DOHH2 (cell line): ENCODE results near the gene CAB39L.

ENCODE experiments used
- EZH2phosphoT487 ChIP-seq: fragments of 200-600 bp; sonication (generic); IDR thresholded peaks from 2 replicates; pipeline ENCODE4 v1.6.1; 2017; ENCODE audit warnings: borderline replicate concordance, mild to moderate bottlenecking, antibody characterized with exemption, low read length, moderate library complexity, mixed read lengths
- TF ChIP-seq, protein P1 (sequence below): fragments of 200-600 bp; sonication (generic); IDR thresholded peaks from one replicate; pipeline ENCODE4 v1.5.1; 2014; ENCODE audit warnings: antibody characterized with exemption, mild to moderate bottlenecking, low read depth, low read length; ENCODE audit not compliant: poor library complexity, severe bottlenecking

DNA sequence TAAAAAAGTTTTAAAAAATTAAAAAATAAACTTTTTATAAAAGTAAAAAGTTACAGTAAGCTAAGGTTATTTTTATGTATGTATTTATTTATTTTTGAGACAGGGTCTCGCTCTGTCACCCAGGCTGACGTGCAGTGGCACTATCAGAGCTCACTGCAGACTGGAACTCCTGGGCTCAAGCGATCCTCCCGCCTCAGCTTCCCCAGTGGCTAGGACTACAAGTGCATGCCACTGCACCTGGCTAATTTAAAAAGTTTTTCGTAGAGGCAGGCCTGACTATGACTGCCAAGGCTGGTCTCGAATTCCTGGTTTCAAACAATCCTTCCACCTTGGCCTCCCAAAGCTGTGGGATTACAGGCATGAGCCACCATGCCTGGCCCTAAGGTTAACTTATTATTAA, 132.0 kb downstream of the CAB39L start:
- TF ChIP-seq, protein P1, sequence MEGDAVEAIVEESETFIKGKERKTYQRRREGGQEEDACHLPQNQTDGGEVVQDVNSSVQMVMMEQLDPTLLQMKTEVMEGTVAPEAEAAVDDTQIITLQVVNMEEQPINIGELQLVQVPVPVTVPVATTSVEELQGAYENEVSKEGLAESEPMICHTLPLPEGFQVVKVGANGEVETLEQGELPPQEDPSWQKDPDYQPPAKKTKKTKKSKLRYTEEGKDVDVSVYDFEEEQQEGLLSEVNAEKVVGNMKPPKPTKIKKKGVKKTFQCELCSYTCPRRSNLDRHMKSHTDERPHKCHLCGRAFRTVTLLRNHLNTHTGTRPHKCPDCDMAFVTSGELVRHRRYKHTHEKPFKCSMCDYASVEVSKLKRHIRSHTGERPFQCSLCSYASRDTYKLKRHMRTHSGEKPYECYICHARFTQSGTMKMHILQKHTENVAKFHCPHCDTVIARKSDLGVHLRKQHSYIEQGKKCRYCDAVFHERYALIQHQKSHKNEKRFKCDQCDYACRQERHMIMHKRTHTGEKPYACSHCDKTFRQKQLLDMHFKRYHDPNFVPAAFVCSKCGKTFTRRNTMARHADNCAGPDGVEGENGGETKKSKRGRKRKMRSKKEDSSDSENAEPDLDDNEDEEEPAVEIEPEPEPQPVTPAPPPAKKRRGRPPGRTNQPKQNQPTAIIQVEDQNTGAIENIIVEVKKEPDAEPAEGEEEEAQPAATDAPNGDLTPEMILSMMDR, result no peak
- no peak for TF ChIP-seq EZH2phosphoT487
